Activated CD8-positive, alpha-beta T cell treated with anti-CD3 and anti-CD28 coated beads, Interleukin-2, amount 10 ng/mL, durations not matched to agents 7 days and 5 days (primary cell): ENCODE results near the gene RUNX1. TPM values are rescaled to one million over a fixed set of nuclear protein-coding genes. Genes with fewer than 3 reads are reported as not detected.
"Not testable (repeated sequence)": the region's sequence is repeated elsewhere in the genome, so short reads cannot be mapped to it uniquely, and the experiment has no call there.

Experiments
- ATAC-seq: fragments of 150-1000 bp; cut with Tn5 transposase; one replicate; pipeline ENCODE4 v1.10.0; 2021; ENCODE audit warnings: moderate library complexity
- CTCF ChIA-PET: fragments of 350-600 bp; sonication (Branson Sonifier 250); formaldehyde crosslinking; loops from one replicate; lab custom pipeline; 2021; ENCODE audit warnings: antibody characterized with exemption; lab: Charles Lee
- POLR2A ChIA-PET: fragments of 350-600 bp; sonication (Branson Sonifier 250); formaldehyde crosslinking; loops from one replicate; lab custom pipeline; 2021; ENCODE audit warnings: antibody characterized with exemption; lab: Charles Lee
- DNase-seq: peaks from one replicate; pipeline ENCODE4 v3.0.0-alpha.2; 2020
- H3K27ac Mint-ChIP-seq: one replicate; pipeline ENCODE4 v1.8.0; 2021; ENCODE audit warnings: mild to moderate bottlenecking, mixed read lengths
- H3K27me3 Mint-ChIP-seq: one replicate; pipeline ENCODE4 v1.8.0; 2021; ENCODE audit warnings: low read depth, mixed read lengths
- H3K36me3 Mint-ChIP-seq: one replicate; pipeline ENCODE4 v1.8.0; 2021; ENCODE audit warnings: low read depth, mixed read lengths
- H3K4me1 Mint-ChIP-seq: one replicate; pipeline ENCODE4 v1.8.0; 2021; ENCODE audit warnings: low read depth, mixed read lengths
- H3K4me3 Mint-ChIP-seq: one replicate; pipeline ENCODE4 v1.8.0; 2021; ENCODE audit warnings: mild to moderate bottlenecking, mixed read lengths
- H3K9me3 Mint-ChIP-seq: one replicate; pipeline ENCODE4 v1.8.0; 2022; ENCODE audit warnings: mixed read lengths; ENCODE audit not compliant: insufficient read depth
- total RNA-seq, 2 experiments: library from RNA; stranded (reverse); gene quantifications; one replicate each; pipeline ENCODE4 v1.2.3, GENCODE V29; 2021

Gene RUNX1
- total RNA-seq, 2 experiments from 2014 or later: 10.4 to 10.6 TPM

GRCh38 chr21:34998176-34998575 lies 50.9 kb downstream of the RUNX1 start:
- DNase-seq (no peak), ATAC-seq (no peak)
- CTCF ChIA-PET: interaction anchor here (0.6 kb wide), 1 partner anchor 23 kb away, joined by 3 read pairs; no protein-coding TSS in a partner anchor
- H3K4me1 Mint-ChIP-seq: peaks cover 30% of the 10 kb centered on the region
- no peaks in the 10 kb centered on the region for H3K9me3 Mint-ChIP-seq
- POLR2A ChIA-PET: no interaction called here
- H3K36me3 Mint-ChIP-seq: peaks cover 2% of the 10 kb centered on the region
- H3K27ac Mint-ChIP-seq: no peak overlapping the region
- H3K4me3 Mint-ChIP-seq: no peak overlapping the region
- peaks cover 6% of the 10 kb centered on the region for H3K27me3 Mint-ChIP-seq

- Mint-ChIP-seq H3K4me3 (no peak overlapping the region), H3K9me3 (no peaks in the 10 kb centered on the region), H3K36me3 (peaks cover 2% of the 10 kb centered on the region), H3K27me3 (peaks cover 6% of the 10 kb centered on the region), H3K4me1 (peaks cover 25% of the 10 kb centered on the region), H3K27ac (no peak overlapping the region)
- ATAC-seq: no peak
- no peak for DNase-seq
- ChIA-PET POLR2A (no interaction called here), CTCF (interaction anchor here (1.5 kb wide), 1 partner anchor 14 kb away, joined by 6 read pairs; no protein-coding TSS in a partner anchor)
These were observed 51.8 kb downstream of the RUNX1 start for GRCh38 chr21:34997294-34997693.

- Mint-ChIP-seq H3K36me3 (peaks cover 2% of the 10 kb centered on the region), H3K9me3 (no peaks in the 10 kb centered on the region), H3K27me3 (peaks cover 8% of the 10 kb centered on the region), H3K4me3 (no peak overlapping the region), H3K4me1 (peaks cover 25% of the 10 kb centered on the region), H3K27ac (no peak overlapping the region)
- DNase-seq: no peak
- ChIA-PET CTCF (interaction anchor here (1.5 kb wide), 1 partner anchor 14 kb away, joined by 6 read pairs; no protein-coding TSS in a partner anchor), POLR2A (no interaction called here)
- ATAC-seq: no peak
These were observed 52.6 kb downstream of the RUNX1 start for GRCh38 chr21:34996304-34997101.

GRCh38 chr21:34995979-34996303 lies 53.2 kb downstream of the RUNX1 start:
- Mint-ChIP-seq H3K4me3 (no peak overlapping the region), H3K4me1 (peaks cover 25% of the 10 kb centered on the region), H3K9me3 (no peaks in the 10 kb centered on the region), H3K27ac (no peak overlapping the region), H3K36me3 (peaks cover 2% of the 10 kb centered on the region), H3K27me3 (peaks cover 14% of the 10 kb centered on the region)
- DNase-seq (no peak), ATAC-seq (no peak)
- CTCF ChIA-PET: no interaction called here
- POLR2A ChIA-PET: no interaction called here

GRCh38 chr21:34994766-34995631 lies 54.1 kb downstream of the RUNX1 start:
- Mint-ChIP-seq H3K27ac (no peak overlapping the region), H3K4me3 (no peak overlapping the region), H3K27me3 (peaks cover 14% of the 10 kb centered on the region), H3K9me3 (no peaks in the 10 kb centered on the region), H3K36me3 (peaks cover 2% of the 10 kb centered on the region), H3K4me1 (peaks cover 30% of the 10 kb centered on the region)
- no peak for DNase-seq
- ATAC-seq: no peak
- POLR2A ChIA-PET: interaction anchor here (0.6 to 1.2 kb wide), 2 partner anchors 31 to 1065 kb away, joined by 3 to 4 read pairs; no protein-coding TSS in a partner anchor
- CTCF ChIA-PET: interaction anchor here (0.6 to 0.8 kb wide), 3 partner anchors 10 to 88 kb away, joined by 3 read pairs; no protein-coding TSS in a partner anchor

GRCh38 chr21:34993521-34993921 lies 55.6 kb downstream of the RUNX1 start:
- Mint-ChIP-seq H3K4me1 (peaks cover 30% of the 10 kb centered on the region), H3K27me3 (peaks cover 21% of the 10 kb centered on the region)
- CTCF ChIA-PET, H3K36me3 Mint-ChIP-seq, ATAC-seq, H3K27ac Mint-ChIP-seq, DNase-seq, POLR2A ChIA-PET, H3K9me3 Mint-ChIP-seq, H3K4me3 Mint-ChIP-seq: not testable (repeated sequence)

GRCh38 chr21:34992736-34993398 lies 56.2 kb downstream of the RUNX1 start:
- Mint-ChIP-seq H3K27ac (no peak overlapping the region), H3K4me1 (peaks cover 33% of the 10 kb centered on the region), H3K27me3 (peaks cover 23% of the 10 kb centered on the region), H3K4me3 (no peak overlapping the region), H3K9me3 (no peaks in the 10 kb centered on the region), H3K36me3 (peaks cover under 1% of the 10 kb centered on the region)
- DNase-seq (no peak), ATAC-seq (no peak)
- CTCF ChIA-PET: no interaction called here
- POLR2A ChIA-PET: no interaction called here

GRCh38 chr21:34992180-34992579 lies 56.9 kb downstream of the RUNX1 start:
- Mint-ChIP-seq H3K27ac (no peak overlapping the region), H3K27me3 (peaks cover 24% of the 10 kb centered on the region), H3K36me3 (no peaks in the 10 kb centered on the region), H3K4me3 (no peak overlapping the region), H3K4me1 (peaks cover 35% of the 10 kb centered on the region), H3K9me3 (no peaks in the 10 kb centered on the region)
- ChIA-PET POLR2A (no interaction called here), CTCF (no interaction called here)
- ATAC-seq (no peak), DNase-seq (no peak)

GRCh38 chr21:34991366-34991957 lies 57.6 kb downstream of the RUNX1 start:
- peaks cover 24% of the 10 kb centered on the region for H3K27me3 Mint-ChIP-seq
- no peak overlapping the region for H3K27ac Mint-ChIP-seq
- ATAC-seq (no peak), DNase-seq (no peak)
- ChIA-PET CTCF (interaction anchor here (0.6 to 1.6 kb wide), 2 partner anchors 9 to 102 kb away, joined by 4 to 5 read pairs; no protein-coding TSS in a partner anchor), POLR2A (no interaction called here)
- no peak overlapping the region for H3K4me3 Mint-ChIP-seq
- no peaks in the 10 kb centered on the region for H3K9me3 Mint-ChIP-seq
- H3K4me1 Mint-ChIP-seq: peaks cover 38% of the 10 kb centered on the region
- H3K36me3 Mint-ChIP-seq: no peaks in the 10 kb centered on the region

- no peak overlapping the region for H3K4me3 Mint-ChIP-seq
- peaks cover 2% of the 10 kb centered on the region for H3K36me3 Mint-ChIP-seq
- DNase-seq (no peak), ATAC-seq (no peak)
- H3K27ac Mint-ChIP-seq: no peak overlapping the region
- H3K27me3 Mint-ChIP-seq: peaks cover 26% of the 10 kb centered on the region
- H3K9me3 Mint-ChIP-seq: no peaks in the 10 kb centered on the region
- POLR2A ChIA-PET: interaction anchor here (1.0 to 3.8 kb wide), 3 partner anchors 17 to 57 kb away, joined by 3 to 18 read pairs (median 7); no protein-coding TSS in a partner anchor
- CTCF ChIA-PET: interaction anchor here (1.3 to 2.3 kb wide), 5 partner anchors 13 to 101 kb away, joined by 4 to 7 read pairs (median 6); no protein-coding TSS in a partner anchor
- peaks cover 43% of the 10 kb centered on the region for H3K4me1 Mint-ChIP-seq
These were observed 58.3 kb downstream of the RUNX1 start for GRCh38 chr21:34990842-34991241.
